NCI-H146 treated with DMSO at 0.1 percent for 48 hours (cell line): ENCODE results near the gene DPEP3.
"Not testable (repeated sequence)": the region's sequence is repeated elsewhere in the genome, so short reads cannot be mapped to it uniquely, and the experiment has no call there.

ENCODE experiments used
- DNase-seq: peaks from one replicate; lab custom pipeline; 2025; ENCODE audit not compliant: unreplicated experiment; lab: John Stamatoyannopoulos, UW

DPEP3 gene

GRCh38 chr16:67945392-67945933, 34.8 kb downstream of the DPEP3 start:
- DNase-seq = no peak

DNA sequence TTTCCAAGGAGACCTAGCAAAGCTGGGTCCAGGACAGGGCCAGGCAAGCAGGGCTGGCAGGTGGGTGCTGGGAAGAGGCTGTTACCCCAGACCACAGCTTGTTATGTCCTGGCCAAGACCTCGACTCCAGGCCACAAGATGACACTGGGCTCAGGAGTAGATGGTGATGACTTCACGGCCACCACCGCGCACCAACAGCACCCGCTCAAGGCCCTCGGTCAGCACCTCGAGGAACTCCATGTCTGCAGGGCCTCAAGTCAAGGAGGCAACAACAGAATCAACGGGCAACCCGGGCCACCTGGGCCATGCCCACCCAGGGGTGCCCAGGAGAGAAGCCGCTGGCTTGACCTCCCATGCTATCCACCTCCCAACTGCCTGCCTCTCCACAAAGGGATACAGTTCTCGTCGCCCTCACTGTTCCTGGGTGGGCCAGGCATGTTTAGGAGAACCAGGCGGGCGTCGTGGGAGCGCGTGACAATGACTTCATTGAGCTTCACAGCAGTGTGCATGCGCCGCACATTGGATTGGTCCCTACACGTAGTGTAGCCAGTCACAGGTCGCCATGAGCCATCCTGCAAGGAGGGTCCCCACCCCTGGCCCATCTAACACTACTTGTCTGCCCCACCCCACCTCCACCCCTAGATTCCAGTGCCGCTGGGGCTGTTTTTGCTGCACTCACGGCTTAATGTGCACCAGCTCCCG, 35.5 kb downstream of the DPEP3 start:
- DNase-seq = no peak

- DNase-seq = no peak
These were observed 36.4 kb downstream of the DPEP3 start, which contains the start of gene LCAT for GRCh38 chr16:67943619-67944504. Gene LCAT (minus strand): TSS chr16:67944120. CDS start chr16:67944101, 19 bp downstream.

- no peak for DNase-seq
These were observed 37.1 kb downstream of the DPEP3 start for GRCh38 chr16:67943256-67943618.

DNA sequence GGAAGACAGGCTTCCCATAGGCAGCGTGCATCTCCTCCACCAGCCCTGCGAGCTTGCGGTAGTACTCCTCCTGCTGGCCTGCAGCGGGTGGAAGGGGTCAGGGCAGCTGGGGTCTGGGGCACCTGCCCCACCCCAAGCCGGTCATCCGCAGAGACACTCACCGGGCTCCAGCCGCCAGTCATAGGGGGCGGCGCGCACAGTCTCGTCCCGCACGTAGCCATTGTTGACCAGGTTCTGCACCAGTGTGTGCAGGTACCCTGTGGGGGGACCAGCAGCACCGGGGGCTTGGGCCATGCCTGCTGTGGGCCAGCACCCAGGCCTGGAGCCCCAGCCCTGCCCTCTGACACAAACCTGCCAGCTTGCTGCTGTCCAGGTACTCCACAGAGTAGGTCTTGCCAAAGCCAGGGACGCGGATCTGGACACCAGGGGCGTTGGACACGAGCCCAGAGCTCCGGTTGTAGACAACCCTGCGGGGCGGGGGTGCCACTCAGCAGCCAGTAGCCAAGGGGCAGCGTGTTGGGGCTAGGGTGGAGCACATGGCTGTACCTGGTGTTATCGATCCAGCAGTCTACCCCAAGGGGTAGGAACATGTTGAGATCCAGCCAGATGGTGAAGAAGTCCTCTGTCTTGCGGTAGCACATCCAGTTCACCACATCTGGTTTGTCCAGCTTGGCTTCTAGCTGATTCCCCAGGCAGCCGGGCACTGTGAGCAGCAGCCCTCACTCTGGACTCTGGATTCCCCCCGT, 37.6 kb downstream of the DPEP3 start:
- no peak for DNase-seq

DNA sequence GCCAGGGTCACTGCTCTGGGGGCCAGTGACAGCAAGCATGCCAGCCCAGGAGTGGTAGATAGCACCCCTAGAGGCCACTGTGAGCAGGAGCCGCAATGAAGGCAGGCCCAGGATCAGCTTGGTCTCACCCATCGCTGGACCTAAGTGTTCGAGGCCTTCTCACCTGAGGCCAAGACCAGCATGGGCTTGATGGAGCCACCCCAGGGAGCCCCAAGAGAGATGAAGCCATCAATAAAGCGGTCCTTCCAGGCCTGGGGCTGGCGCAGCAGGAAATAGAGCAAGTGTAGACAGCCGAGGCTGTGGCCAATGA, 38.1 kb downstream of the DPEP3 start:
- DNase-seq = no peak

- DNase-seq = no peak
These were observed 38.7 kb downstream of the DPEP3 start for GRCh38 chr16:67941469-67942199.

- no peak for DNase-seq
These were observed 39.7 kb downstream of the DPEP3 start for GRCh38 chr16:67940446-67941089.

DNA sequence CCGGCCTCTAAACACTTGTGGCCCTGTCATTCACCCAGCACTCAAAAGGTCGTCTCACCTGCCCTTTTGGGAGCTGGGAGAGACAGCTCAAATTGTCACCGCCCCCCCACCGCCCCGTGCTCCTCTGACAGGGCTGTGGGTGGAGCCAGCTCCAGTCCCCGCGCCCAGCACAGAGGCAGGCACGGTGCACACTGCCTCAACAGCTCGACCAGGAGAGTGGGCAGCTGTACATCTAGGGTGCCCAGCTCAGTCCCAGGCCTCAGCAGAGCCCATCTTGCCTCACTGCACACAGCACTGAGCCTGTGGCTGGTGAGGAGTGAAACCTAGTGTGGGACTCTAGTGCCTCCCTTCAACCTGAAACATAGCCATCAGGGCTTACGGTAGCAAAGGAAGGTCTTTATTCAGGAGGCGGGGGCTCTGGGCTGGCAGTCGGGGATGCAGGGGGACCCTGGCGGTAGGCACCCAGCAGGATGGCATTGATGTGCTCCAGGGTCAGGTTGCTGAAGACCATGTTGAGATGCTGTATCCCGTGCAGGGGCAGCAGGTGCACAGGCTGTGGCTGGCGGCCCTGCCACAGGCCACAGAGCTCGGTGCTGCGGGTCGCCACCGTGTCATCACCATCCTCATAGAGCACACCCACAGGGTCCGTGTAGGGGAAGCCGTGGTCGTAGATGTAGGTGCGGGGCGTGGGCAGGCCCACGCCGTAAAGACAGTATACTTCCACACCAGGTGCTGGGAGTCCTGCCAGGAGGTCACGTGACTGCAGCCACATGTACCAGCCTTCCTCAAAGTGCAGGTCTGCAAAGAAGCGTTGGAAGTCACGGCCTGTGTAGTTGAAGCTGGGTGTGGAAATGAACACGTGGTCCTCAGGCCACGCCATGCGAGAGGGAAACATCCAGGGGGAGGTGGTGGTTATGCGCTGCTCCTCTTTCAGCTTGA, 40.5 kb downstream of the DPEP3 start:
- DNase-seq = no peak

GRCh38 chr16:67937713-67938112, 42.6 kb downstream of the DPEP3 start:
- DNase-seq = not testable (repeated sequence)

DNA sequence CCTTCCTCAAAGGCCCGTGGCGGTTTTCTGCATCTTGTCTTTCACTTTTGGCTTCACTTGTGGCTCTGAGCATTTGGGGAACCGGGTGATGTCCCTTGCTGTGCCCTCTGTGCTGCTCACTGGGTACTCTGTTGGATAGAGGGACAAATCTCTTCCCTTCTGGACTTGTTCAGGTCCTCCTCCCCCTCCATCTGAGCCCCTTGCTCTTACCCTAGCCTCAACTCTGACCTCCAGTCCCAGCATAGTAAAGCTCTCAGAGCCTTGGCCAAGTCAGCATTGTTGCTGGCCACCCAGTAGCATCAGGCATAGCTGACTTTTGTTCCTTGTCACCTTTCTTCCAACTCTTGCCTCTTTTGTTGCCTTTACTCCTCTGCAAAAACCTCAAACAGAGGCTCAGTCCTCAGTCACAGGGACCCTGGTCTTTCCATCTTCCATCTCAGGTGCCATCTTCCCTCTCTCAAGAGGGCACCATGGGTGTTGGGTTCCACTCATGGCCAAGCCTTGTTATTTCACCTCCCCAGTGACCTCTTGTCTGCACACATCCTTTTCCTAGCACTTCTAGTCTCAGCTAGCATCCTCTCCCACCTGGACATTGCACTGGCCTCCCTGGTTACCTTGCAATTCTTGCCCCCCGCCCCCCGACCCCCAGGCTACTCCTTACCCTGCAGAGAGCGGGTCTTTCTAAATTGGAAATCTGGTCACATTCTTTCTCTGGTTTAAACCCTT, 43.3 kb downstream of the DPEP3 start:
- DNase-seq = no peak

GRCh38 chr16:67936124-67936879, 44.0 kb downstream of the DPEP3 start, which contains the start of gene PSMB10:
Gene PSMB10 (minus strand): TSS chr16:67936850. CDS start chr16:67936749, 101 bp downstream.
- DNase-seq = no peak

GRCh38 chr16:67935402-67936123, 44.7 kb downstream of the DPEP3 start:
- peak; percentile 91 for DNase-seq

DNA sequence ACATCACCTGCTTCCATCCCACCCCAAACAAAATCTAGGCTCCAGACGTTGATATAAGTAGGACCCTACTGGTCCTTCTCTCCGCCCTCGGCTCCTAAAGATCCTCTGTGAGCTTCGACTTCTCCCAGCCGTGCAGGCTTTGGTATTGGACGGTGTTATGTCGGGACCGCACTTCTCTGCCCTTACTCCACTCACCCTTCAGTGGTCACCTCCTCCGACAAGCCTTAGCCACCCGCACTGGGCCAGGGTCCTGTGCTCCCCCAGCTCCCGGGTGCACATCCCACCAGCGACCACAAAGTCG, 45.2 kb downstream of the DPEP3 start:
- DNase-seq = no peak

DNA sequence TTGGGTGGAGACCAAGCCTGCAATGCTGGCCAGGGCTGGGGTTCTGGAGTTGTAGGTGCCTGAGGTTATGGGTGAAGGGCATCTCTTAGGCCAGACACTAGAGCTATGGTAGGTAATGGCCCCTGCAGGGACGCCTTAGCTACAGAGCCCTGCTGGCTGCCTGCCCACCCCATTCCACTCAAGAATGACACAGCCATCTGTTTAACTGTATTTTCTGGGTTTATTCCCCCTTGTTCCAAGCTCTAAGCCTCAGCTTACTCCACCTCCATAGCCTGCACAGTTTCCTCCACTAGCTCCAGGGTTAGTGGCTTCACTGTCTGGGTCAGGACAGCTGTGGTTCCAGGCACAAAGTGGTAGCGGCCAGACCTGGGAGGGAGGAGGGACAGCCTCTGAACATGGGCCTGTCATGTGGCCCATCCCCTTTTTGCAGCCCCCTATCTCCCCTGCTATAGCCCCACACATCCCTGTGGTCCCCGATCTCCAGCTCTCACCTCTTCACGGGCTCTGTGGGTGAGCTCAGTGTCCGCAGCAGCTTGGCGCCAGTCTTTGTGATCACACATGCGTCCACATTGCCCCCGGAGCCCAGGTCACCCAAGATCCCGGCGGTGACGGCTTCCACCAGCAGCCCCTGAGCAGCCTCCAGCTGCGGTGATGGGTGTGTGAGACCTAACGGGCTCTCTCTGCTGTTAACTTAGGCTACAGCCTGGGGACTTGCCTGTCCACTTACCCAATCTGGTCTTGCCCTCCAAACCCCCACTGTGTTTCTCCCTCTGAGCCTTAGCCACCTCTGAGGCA, 45.8 kb downstream of the DPEP3 start:
- DNase-seq = no peak

DNA sequence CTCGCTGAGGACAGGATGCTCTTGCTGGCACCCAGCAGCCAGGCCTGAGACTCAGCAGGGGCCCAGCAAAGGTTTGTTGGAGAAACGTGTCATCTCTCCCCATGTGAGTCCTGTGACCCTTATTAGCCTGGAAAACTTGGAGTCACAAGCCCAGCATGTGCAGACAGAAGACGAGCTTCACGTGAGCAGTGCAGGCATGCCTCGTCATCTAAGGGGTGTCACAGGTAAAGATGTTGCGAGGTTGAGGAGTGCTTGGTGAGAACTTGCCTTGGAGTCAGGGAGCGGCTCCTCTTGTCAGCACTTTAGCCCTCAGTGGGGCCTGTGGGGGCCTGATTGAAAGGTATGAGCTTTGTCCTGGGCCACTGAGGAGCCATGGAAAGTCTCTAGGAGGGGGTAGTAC, 46.5 kb downstream of the DPEP3 start:
- no peak for DNase-seq

- DNase-seq = no peak
These were observed 47.8 kb downstream of the DPEP3 start for GRCh38 chr16:67932462-67932840.
